Eye (tissue), 1 donor: ENCODE measurements around the gene MYRF.

ENCODE experiments used
- DNase-seq: peaks from one replicate; pipeline ENCODE4 v3.0.0-alpha.2; 2015

The MYRF gene

GRCh38 chr11:61752117-61752924 lies at the start of gene MYRF:
MYRF (plus strand) TSS chr11:61752636; CDS start chr11:61752745, 109 bp downstream.
- peak; percentile 76 for DNase-seq

GRCh38 chr11:61702701-61703312 lies 49.6 kb upstream of the MYRF start:
- DNase-seq: no peak

- no peak for DNase-seq
Observed at GRCh38 chr11:61704838-61705237, 47.6 kb upstream of the MYRF start.

GRCh38 chr11:61706452-61707400 lies 45.7 kb upstream of the MYRF start:
- peak; percentile 46 for DNase-seq

GRCh38 chr11:61707574-61707973 lies 44.9 kb upstream of the MYRF start:
- DNase-seq: no peak

- DNase-seq: no peak
Observed at GRCh38 chr11:61709110-61709509, 43.3 kb upstream of the MYRF start.

GRCh38 chr11:61709572-61709971 lies 42.9 kb upstream of the MYRF start:
- no peak for DNase-seq

GRCh38 chr11:61710019-61710418 lies 42.4 kb upstream of the MYRF start:
- DNase-seq: no peak

- no peak for DNase-seq
Observed at GRCh38 chr11:61711037-61711436, 41.4 kb upstream of the MYRF start.

GRCh38 chr11:61711498-61711897 lies 40.9 kb upstream of the MYRF start:
- peak; percentile 63 for DNase-seq

GRCh38 chr11:61712314-61712713 lies 40.1 kb upstream of the MYRF start:
- DNase-seq: no peak

GRCh38 chr11:61712846-61713245 lies 39.6 kb upstream of the MYRF start:
- DNase-seq: no peak

GRCh38 chr11:61713464-61713863 lies 39.0 kb upstream of the MYRF start:
- DNase-seq: no peak

GRCh38 chr11:61713906-61714305 lies 38.5 kb upstream of the MYRF start:
- no peak for DNase-seq

- no peak for DNase-seq
Observed at GRCh38 chr11:61714316-61714715, 38.1 kb upstream of the MYRF start.

- no peak for DNase-seq
Observed at GRCh38 chr11:61714916-61715315, 37.5 kb upstream of the MYRF start.

- no peak for DNase-seq
Observed at GRCh38 chr11:61715867-61716266, 36.6 kb upstream of the MYRF start.

GRCh38 chr11:61716478-61717285 lies 35.8 kb upstream of the MYRF start:
- DNase-seq: no peak

- no peak for DNase-seq
Observed at GRCh38 chr11:61717286-61718033, 35.0 kb upstream of the MYRF start.

- DNase-seq: no peak
Observed at GRCh38 chr11:61718046-61718531, 34.3 kb upstream of the MYRF start.

GRCh38 chr11:61718621-61719302 lies 33.7 kb upstream of the MYRF start:
- peak; percentile 94 for DNase-seq
